GM10266 (cell line): ENCODE data around the gene KIF1B.
A peak's percentile ranks its signal among the peaks of the same experiment; 100 is the strongest.

Source experiments
- DNase-seq: peaks from one replicate; pipeline ENCODE4 v3.0.0; 2012; ENCODE audit errors: extremely low spot score
- TF ChIP-seq, protein P1 (sequence below): IDR thresholded peaks from 2 replicates; pipeline ENCODE4 v1.5.1; 2012; ENCODE audit warnings: mild to moderate bottlenecking, low read depth; ENCODE audit not compliant: control insufficient read depth, insufficient read depth; ENCODE audit errors: missing control alignments

KIF1B gene

DNA sequence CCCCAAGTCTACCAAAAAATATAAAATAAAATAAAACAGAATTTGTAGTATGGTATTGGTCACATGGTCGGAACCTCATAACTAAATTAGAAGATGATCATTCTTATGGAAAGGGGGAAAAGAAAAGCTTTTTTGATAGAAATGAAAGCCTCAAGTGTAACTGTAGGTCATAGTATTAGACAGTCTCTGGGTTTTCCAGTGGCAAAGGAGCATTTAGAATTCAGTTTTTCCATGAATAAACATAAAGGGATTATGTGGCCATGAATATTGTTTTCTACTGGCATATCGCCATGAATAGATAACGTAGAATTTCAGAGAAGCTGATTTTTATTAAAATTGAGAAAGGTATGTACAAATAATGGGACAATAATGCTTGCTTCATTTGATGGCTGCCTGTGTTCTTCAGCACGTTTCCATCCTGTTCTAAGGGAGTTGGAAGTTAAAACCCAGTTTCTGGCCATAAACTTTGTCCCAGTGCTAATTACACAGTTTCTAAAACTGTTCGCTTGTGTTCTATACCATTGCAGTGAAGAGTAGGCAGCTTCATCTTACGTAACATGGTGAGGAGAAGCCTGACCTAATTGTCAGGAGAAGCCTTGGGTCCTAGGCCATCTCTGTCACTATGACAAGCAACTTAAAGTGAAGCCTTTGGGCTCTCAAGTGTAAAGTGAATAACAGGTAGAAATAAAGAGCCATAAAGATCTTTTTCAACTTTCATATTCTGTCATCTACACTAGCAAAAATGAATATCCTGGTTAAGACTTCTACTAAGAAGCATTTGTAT, 118.0 kb downstream of the KIF1B start:
- TF ChIP-seq, protein P1, sequence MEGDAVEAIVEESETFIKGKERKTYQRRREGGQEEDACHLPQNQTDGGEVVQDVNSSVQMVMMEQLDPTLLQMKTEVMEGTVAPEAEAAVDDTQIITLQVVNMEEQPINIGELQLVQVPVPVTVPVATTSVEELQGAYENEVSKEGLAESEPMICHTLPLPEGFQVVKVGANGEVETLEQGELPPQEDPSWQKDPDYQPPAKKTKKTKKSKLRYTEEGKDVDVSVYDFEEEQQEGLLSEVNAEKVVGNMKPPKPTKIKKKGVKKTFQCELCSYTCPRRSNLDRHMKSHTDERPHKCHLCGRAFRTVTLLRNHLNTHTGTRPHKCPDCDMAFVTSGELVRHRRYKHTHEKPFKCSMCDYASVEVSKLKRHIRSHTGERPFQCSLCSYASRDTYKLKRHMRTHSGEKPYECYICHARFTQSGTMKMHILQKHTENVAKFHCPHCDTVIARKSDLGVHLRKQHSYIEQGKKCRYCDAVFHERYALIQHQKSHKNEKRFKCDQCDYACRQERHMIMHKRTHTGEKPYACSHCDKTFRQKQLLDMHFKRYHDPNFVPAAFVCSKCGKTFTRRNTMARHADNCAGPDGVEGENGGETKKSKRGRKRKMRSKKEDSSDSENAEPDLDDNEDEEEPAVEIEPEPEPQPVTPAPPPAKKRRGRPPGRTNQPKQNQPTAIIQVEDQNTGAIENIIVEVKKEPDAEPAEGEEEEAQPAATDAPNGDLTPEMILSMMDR: no peak
- DNase-seq: no peak

DNA sequence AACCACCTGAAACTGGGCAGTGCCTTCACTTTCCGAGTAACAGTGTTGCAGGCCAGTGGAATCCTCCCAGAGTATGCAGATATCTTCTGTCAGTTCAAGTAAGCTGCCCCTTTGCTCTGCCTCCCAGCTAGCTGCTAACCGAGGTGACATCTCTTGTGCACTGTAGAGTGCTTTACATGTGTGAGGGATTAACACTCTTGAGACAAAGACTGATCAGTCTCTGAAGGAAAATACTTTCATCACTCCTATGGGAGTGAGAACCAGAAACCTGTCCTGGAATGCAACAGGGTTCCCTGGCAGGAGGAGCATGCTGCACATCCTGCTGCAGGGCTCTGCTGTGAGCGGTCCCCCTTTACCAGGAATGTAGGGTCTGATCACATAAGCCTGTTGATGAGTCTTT, 127.1 kb downstream of the KIF1B start:
- TF ChIP-seq, protein P1: no peak
- no peak for DNase-seq

DNA sequence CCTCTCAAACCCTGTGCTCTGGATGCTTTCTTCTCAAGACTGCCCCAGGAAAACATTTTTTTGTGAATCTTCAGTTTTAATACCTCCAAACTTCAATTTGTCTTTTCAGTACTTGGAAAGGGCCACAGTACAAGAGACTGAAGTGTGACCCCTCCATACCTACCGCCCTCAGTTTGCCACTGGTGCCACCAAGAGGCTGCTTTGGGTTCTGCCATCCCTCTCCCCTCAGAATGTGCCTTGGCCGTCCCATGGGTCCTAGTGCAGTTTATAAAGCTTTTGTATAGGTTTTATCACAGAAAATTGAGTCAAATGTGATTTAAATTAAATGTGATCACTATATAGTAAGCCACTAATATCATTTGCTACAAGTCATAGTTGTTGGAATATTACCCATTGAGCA, 127.7 kb downstream of the KIF1B start:
- TF ChIP-seq, protein P1: peak; percentile 79
- DNase-seq: peak; percentile 64

DNA sequence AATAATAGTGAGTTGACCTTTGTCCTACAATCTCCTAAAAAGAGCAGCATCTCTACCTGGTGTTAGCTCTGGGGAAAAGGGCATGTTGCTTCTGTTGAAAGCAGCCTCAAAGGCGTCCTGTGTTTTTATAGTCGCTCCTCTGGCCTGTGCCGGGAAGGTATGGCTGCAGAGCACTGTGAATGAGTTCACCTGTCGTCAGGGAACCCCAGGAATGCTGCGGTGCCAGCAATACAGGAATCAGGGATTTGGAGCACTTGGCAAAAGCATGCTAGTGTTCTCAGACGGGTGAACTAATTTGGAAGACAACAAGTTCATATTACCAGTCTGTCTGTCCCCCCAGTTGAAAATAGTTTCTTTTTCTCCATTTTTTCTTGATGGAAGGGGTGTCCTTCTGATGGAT, 128.2 kb downstream of the KIF1B start:
- TF ChIP-seq, protein P1: no peak
- DNase-seq: no peak

DNA sequence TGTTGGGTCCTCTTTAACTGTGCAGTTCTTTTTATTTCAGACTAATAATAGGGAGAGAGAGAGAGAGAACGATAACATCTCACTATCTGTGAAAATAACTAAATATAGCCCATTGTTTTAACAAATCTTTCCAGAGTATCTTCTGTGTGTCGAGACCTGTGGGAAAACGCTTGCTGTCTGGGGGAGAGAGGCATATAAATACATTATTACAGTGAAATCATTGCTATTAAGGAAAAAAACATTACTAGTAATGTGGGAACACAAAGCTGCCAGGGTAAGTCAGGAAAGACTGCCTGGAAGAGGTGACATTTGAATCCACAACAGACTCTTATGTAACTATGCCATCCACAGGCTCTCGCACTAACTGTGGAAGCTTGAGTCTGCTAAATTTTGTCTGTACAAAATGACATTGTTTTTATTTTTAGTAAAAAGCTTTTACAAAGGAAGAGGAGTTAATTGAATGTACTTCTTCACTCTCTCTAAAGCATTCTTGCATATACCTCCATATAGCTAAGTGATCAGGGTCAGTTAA, 128.7 kb downstream of the KIF1B start:
- DNase-seq: no peak
- TF ChIP-seq, protein P1: no peak

DNA sequence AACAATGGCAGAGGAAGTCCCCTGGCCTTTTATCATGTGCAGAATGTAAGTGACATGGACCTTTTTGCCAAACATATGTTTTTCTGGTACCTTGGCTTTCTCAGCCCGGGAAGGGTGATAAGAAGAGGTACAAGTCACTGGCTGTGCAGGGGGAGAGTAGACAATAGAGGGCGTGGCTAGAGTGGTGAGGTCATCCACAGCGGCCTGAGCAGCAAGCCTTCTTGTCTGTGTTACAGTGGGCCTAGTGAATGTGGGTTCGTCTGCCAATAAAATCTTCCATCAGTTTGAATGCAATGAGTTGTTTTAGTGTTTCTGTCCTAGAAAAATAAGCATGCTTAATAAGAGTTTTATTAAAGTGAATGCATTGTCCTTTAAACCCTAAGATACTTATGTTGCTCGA, 129.4 kb downstream of the KIF1B start:
- DNase-seq: no peak
- TF ChIP-seq, protein P1: no peak

DNA sequence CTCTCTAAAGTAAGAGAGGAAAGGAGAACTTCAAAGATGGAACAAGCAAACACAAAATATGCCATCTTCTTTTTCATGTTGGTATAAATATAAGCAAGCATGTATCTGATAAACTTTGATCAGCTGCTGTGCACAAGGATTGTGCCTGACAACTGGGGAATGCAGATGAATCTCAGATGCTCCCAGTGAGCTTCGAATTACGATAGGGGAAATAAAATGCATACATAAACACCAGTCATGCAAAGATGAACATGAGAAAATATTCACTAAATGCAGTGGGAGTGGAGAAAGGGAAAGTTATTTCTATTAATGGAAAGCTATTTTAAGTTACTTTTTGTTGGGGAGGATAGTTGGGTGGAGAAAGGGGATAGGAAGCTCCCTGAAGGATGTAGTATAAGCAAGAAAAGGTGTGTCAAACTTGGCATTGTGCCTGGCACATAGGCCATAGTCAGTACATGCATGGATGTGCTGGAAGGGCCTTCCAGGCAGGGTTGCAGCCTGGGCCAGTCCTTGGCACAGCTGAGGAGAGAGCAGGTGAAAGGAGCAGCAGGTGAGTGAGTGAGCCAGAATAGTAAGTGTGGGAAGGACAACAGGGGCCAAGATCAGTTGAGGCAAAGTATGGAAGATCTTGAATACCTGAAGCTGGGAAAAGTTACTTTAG, 130.7 kb downstream of the KIF1B start:
- TF ChIP-seq, protein P1: no peak
- no peak for DNase-seq
